G401 (cell line): ENCODE data around the gene OR1J4. TPM values are rescaled to one million over a fixed set of nuclear protein-coding genes. Genes with fewer than 3 reads are reported as not detected.
A peak's percentile ranks its signal among the peaks of the same experiment; 100 is the strongest.
"Not testable (repeated sequence)": the region's sequence is repeated elsewhere in the genome, so short reads cannot be mapped to it uniquely, and the experiment has no call there.

Source experiments
- DNase-seq: peaks from one replicate; pipeline ENCODE4 v3.0.0-alpha.2; 2015; ENCODE audit warnings: low spot score
- in situ Hi-C: cut with HindIII; loops from 2 replicates; pipeline ENCODE4 v1.10.0; 2016; ENCODE audit warnings: low sequenced_read_pairs, mixed read lengths
- total RNA-seq: library from RNA; depleted of rRNA; stranded (reverse); fragments of >200 nt; shearing (Covaris generic); gene quantifications from 2 replicates; pipeline ENCODE4 v1.2.3, GENCODE V29; 2014; rRNA removed

Gene OR1J4
- total RNA-seq = not detected in 2 replicates

- peak; percentile 47 for DNase-seq
- in situ Hi-C loops = no loop called here
Observed at GRCh38 chr9:122518841-122519240, at the start of gene OR1J4. OR1J4 (plus strand) TSS chr9:122519141; CDS start chr9:122519141, 0 bp downstream.

GRCh38 chr9:122474561-122474960 lies 44.4 kb upstream of the OR1J4 start:
- DNase-seq = no peak
- in situ Hi-C loops = no loop called here

GRCh38 chr9:122475717-122476116 lies 43.2 kb upstream of the OR1J4 start:
- in situ Hi-C loops = no loop called here
- no peak for DNase-seq

GRCh38 chr9:122477346-122477745 lies 41.6 kb upstream of the OR1J4 start:
- in situ Hi-C loops = no loop called here
- no peak for DNase-seq

- in situ Hi-C loops = no loop called here
- DNase-seq = no peak
Observed at GRCh38 chr9:122477826-122478225, 41.1 kb upstream of the OR1J4 start, which contains the start of gene OR1J1. OR1J1 (minus strand) TSS chr9:122477926; CDS start chr9:122477926, 0 bp downstream.

GRCh38 chr9:122479062-122479461 lies 39.9 kb upstream of the OR1J4 start:
- in situ Hi-C loops = no loop called here
- DNase-seq = no peak

GRCh38 chr9:122498883-122499288 lies 20.1 kb upstream of the OR1J4 start:
- DNase-seq = peak; percentile 7
- in situ Hi-C loops = no loop called here

- DNase-seq = no peak
- in situ Hi-C loops = no loop called here
Observed at GRCh38 chr9:122506964-122507363, 12.0 kb upstream of the OR1J4 start.

- in situ Hi-C loops = no loop called here
- no peak for DNase-seq
Observed at GRCh38 chr9:122510502-122510901, 8.4 kb upstream of the OR1J4 start, which contains the start of gene OR1J2. OR1J2 (plus strand) TSS chr9:122510802; CDS start chr9:122510802, 0 bp downstream.

- DNase-seq = peak; percentile 86
- in situ Hi-C loops = no loop called here
Observed at GRCh38 chr9:122518226-122518625, 715 bp upstream of the OR1J4 start.

- DNase-seq = peak; percentile 74
- in situ Hi-C loops = no loop called here
Observed at GRCh38 chr9:122519376-122519775, 435 bp downstream of the OR1J4 start.

- DNase-seq = no peak
- in situ Hi-C loops = no loop called here
Observed at GRCh38 chr9:122526602-122527001, 7.7 kb downstream of the OR1J4 start.

GRCh38 chr9:122527193-122527592 lies 8.3 kb downstream of the OR1J4 start, which contains the start of gene OR1N1:
OR1N1 (minus strand) TSS chr9:122527293; CDS start chr9:122527293, 0 bp downstream.
- DNase-seq = no peak
- in situ Hi-C loops = no loop called here

GRCh38 chr9:122531157-122531556 lies 12.2 kb downstream of the OR1J4 start:
- DNase-seq, in situ Hi-C loops: not testable (repeated sequence)

GRCh38 chr9:122536134-122536533 lies 17.2 kb downstream of the OR1J4 start:
- no peak for DNase-seq
- in situ Hi-C loops = no loop called here

GRCh38 chr9:122537066-122537465 lies 18.1 kb downstream of the OR1J4 start:
- in situ Hi-C loops, DNase-seq: not testable (repeated sequence)

GRCh38 chr9:122538757-122539156 lies 19.8 kb downstream of the OR1J4 start:
- DNase-seq = no peak
- in situ Hi-C loops = no loop called here

GRCh38 chr9:122546196-122546595 lies 27.3 kb downstream of the OR1J4 start:
- no peak for DNase-seq
- in situ Hi-C loops = no loop called here

- in situ Hi-C loops = no loop called here
- DNase-seq = no peak
Observed at GRCh38 chr9:122551371-122551770, 32.4 kb downstream of the OR1J4 start.

GRCh38 chr9:122552812-122553211 lies 33.9 kb downstream of the OR1J4 start, which contains the start of gene OR1N2:
OR1N2 (plus strand) TSS chr9:122553112; CDS start chr9:122553212, 100 bp downstream.
- in situ Hi-C loops = no loop called here
- DNase-seq = no peak

- in situ Hi-C loops = no loop called here
- DNase-seq = no peak
Observed at GRCh38 chr9:122561446-122561845, 42.5 kb downstream of the OR1J4 start.
